Lower leg skin (tissue), 3 donors: ENCODE results near the gene PTPRO.

Experiments used
- CTCF ChIP-seq, 3 donors: fragments of 450-650 bp; IDR thresholded peaks; one replicate each; pipeline ENCODE4 v1.5.1; 2016; ENCODE audit warnings: antibody characterized with exemption in 3 of 3, mild to moderate bottlenecking in 3 of 3, moderate library complexity in 2 of 3
- POLR2A ChIP-seq, 2 donors: fragments of 450-650 bp; IDR thresholded peaks; one replicate each; pipeline ENCODE4 v1.6.1; 2016 to 2017; ENCODE audit warnings: antibody characterized with exemption in 2 of 2, mild to moderate bottlenecking in 1 of 2, moderate library complexity in 1 of 2

GRCh38 chr12:15536446-15536845, 214.1 kb downstream of the PTPRO start:
- TF ChIP-seq CTCF (IDR thresholded peaks at IDR 0.05) (no peak), POLR2A (IDR thresholded peaks at IDR 0.05) (no peak)
